Stimulated activated CD8-positive, alpha-beta memory T cell treated with anti-CD3 and anti-CD28 coated beads, Interleukin-12 subunit alpha, Interleukin-12 subunit beta, amount 100 ng/mL, for 1 hour (primary cell): ENCODE measurements around the gene XPNPEP3.

Experiments used
- DNase-seq: peaks from one replicate; pipeline ENCODE4 v3.0.0-alpha.2; 2020; ENCODE audit warnings: low read depth

The XPNPEP3 gene

GRCh38 chr22:40950962-40951794, 94.2 kb downstream of the XPNPEP3 start, which contains the start of gene RBX1:
Gene RBX1, plus strand, starts transcription at chr22:40951378. Its CDS starts 21 bp downstream, at chr22:40951399.
- peak; percentile 98 for DNase-seq

GRCh38 chr22:40951795-40952605, 95.1 kb downstream of the XPNPEP3 start:
- no peak for DNase-seq

DNA sequence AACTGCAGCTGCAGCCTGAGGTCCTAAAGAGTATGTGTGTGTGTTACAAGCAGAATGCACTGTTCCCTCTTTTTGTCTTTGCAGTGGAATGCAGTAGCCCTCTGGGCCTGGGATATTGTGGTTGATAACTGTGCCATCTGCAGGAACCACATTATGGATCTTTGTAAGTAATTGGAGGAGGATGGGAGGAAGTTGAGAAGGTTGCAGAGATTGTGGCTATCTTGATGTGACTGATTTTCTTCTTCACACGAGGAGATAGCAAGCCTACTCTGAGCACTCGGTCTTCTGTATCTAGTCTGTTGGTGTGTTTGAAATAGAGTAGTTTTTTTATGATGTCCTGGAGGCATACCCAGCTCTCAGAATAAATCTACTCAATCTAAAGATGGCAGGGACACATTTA, 96.5 kb downstream of the XPNPEP3 start:
- no peak for DNase-seq

GRCh38 chr22:40954113-40954512, 97.2 kb downstream of the XPNPEP3 start:
- no peak for DNase-seq

- DNase-seq, result no peak
These were observed 98.6 kb downstream of the XPNPEP3 start for GRCh38 chr22:40955571-40955970.

GRCh38 chr22:40957601-40958000, 100.7 kb downstream of the XPNPEP3 start:
- no peak for DNase-seq

GRCh38 chr22:40958299-40958698, 101.4 kb downstream of the XPNPEP3 start:
- DNase-seq, result no peak

GRCh38 chr22:40960145-40960544, 103.2 kb downstream of the XPNPEP3 start:
- DNase-seq, result no peak

DNA sequence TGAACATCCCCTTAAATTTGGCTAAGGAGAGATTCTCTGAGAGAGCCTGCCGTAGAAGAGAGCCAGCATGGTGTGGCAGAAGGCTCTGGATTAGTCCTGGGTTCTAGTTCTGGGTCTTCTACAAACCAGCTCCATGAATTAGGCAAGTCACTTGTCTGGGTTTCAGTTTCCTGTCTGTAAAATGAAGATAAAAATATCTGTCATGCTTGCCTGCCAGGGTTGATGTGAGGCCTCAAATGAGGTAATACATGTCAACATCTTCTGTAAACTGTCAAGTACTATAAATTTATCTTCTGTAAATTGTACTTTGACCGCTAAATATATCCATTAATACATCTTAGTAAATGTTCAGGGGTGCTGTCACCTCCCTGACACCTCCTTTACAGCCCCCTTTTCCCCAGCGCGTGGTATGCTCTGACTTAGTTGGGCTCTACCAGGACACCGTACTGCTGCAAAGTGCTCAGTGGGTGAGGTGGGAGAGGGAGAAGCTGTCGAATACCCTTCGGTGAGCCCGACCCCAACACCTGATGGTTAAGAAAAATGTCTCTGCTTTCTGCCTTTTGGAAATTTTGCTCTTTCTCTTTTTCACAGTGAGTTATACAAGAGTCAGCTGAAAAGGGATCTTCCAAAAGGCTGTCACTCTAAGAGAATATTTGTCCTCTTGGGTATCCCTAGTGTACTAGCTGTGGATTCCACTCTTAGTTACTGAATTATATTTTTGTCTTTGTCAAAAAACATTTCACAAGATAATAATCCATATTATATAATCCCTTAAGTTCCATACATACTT, 109.2 kb downstream of the XPNPEP3 start:
- no peak for DNase-seq

DNA sequence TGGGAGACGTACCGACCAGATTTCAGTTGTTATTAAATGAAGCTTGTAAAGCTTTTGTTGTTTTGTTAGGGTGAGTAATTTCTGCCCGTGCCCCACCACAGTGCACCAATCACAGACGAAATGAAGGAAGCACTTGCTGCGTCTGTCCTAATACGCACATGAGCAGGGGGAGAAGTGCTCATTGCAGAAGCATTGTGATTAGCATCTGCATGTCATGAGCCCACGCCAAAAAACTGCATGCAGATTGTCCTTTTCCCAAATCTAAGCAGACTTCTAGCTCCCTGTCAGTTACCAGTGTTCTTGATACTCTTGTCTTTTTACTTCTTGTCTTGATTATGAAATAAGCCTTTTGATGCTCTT, 109.8 kb downstream of the XPNPEP3 start:
- no peak for DNase-seq

- DNase-seq, result no peak
These were observed 110.3 kb downstream of the XPNPEP3 start for GRCh38 chr22:40967111-40967760.

DNA sequence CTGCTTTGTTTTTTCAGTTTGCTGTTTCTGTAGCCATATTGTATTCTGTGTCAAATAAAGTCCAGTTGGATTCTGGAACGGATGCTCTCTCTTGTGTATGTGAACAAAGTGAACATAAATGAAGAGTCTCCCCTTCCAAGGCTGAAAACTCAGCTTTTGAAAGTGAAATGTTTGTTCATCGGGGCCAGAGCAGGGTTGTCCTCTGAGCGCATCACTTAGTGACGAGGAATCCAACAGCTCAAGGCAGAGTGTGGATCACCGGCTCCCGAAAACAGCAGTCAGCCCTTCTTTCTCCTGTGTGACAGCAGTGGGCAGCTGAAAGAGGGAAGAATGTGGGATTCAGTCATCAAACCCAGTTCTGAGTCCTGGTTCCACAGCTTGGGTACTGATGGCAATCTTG, 115.6 kb downstream of the XPNPEP3 start:
- no peak for DNase-seq

DNA sequence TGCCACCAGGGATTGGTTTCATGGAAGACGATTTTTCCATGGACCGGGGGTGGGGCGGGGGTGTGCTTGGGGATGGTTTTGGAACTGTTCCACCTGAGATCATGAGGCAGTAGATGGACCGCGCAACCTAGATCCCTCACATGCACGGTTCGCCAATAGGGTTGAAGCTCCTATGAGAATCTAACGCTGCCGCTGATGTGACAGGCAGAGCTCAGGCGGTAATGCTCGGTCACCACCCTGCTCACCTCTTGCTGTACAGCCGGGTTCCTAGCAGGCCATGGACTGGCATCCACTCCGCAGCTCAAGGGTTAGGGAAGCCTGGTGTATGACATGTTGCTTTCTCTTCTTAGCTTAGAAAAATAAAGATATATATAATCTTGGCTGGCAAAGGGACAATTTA, 116.2 kb downstream of the XPNPEP3 start:
- no peak for DNase-seq

GRCh38 chr22:40975366-40975765, 118.4 kb downstream of the XPNPEP3 start:
- no peak for DNase-seq

GRCh38 chr22:40976866-40977700, 120.1 kb downstream of the XPNPEP3 start:
- DNase-seq, result no peak

- no peak for DNase-seq
These were observed 122.2 kb downstream of the XPNPEP3 start for GRCh38 chr22:40979198-40979597.

GRCh38 chr22:40979871-40980270, 122.9 kb downstream of the XPNPEP3 start:
- no peak for DNase-seq
